ENCODE data around the gene ADCY3.
A peak's percentile ranks its signal among the peaks of the same experiment; 100 is the strongest.
"Not testable (repeated sequence)": the region's sequence is repeated elsewhere in the genome, so short reads cannot be mapped to it uniquely, and the experiment has no call there.

ADCY3 gene

GRCh38 chr2:24816404-24816803 lies 103.6 kb downstream of the ADCY3 start:
- Histone ChIP-seq H3K27ac (no peak overlapping the region), H3K27me3 (no peaks in the 10 kb centered on the region), H3K36me3 (peaks cover 94% of the 10 kb centered on the region), H4K20me1 (peaks cover 11% of the 10 kb centered on the region; the same call in 1 of the 2 replicates), H3K4me3 (no peak overlapping the region), H3K9me3 (peaks cover 5% of the 10 kb centered on the region; the same call in 1 of the 2 replicates), H3K4me1 (0 out of 2 replicates have a peak, but pooled peaks cover 5% of the 10 kb centered on the region), H3K4me2 (no peak overlapping the region), H3K9ac (no peak overlapping the region)
- no peak for TF ChIP-seq Cebpa-rat (IDR thresholded peaks at IDR 0.05)

- no peak overlapping the region for H3K4me3 ChIP-seq
- no peak for TF ChIP-seq Cebpa-rat (IDR thresholded peaks at IDR 0.05)
- peaks cover 5% of the 10 kb centered on the region; the same call in 1 of the 2 replicates for H3K9me3 ChIP-seq
- H3K4me1 ChIP-seq: 0 out of 2 replicates have a peak, but pooled peaks cover 5% of the 10 kb centered on the region
- no peaks in the 10 kb centered on the region for H3K27me3 ChIP-seq
- H3K27ac ChIP-seq: no peak overlapping the region
- H3K4me2 ChIP-seq: no peak overlapping the region
- no peak overlapping the region for H3K9ac ChIP-seq
- H3K36me3 ChIP-seq: peaks cover 93% of the 10 kb centered on the region
- peaks cover 11% of the 10 kb centered on the region; the same call in 1 of the 2 replicates for H4K20me1 ChIP-seq
These were observed 104.9 kb downstream of the ADCY3 start for GRCh38 chr2:24815171-24815570.

GRCh38 chr2:24814516-24814915 lies 105.5 kb downstream of the ADCY3 start:
- Histone ChIP-seq H4K20me1 (peaks cover 11% of the 10 kb centered on the region; the same call in 1 of the 2 replicates), H3K9ac (no peak overlapping the region), H3K36me3 (peaks cover 88% of the 10 kb centered on the region), H3K4me3 (no peak overlapping the region), H3K9me3 (peaks cover 5% of the 10 kb centered on the region; the same call in 1 of the 2 replicates), H3K4me1 (0 out of 2 replicates have a peak, but pooled peaks cover 5% of the 10 kb centered on the region), H3K27ac (no peak overlapping the region), H3K4me2 (no peak overlapping the region), H3K27me3 (no peaks in the 10 kb centered on the region)
- no peak for TF ChIP-seq Cebpa-rat (IDR thresholded peaks at IDR 0.05)

GRCh38 chr2:24813691-24814137 lies 106.3 kb downstream of the ADCY3 start:
- TF ChIP-seq Cebpa-rat (IDR thresholded peaks at IDR 0.05): no peak
- H3K4me1 ChIP-seq: peaks cover 10% of the 10 kb centered on the region; the same call in 1 of the 2 replicates
- no peak overlapping the region for H3K4me3 ChIP-seq
- H3K9ac ChIP-seq: no peak overlapping the region
- H3K27me3 ChIP-seq: no peaks in the 10 kb centered on the region
- peaks cover 11% of the 10 kb centered on the region; the same call in 1 of the 2 replicates for H4K20me1 ChIP-seq
- peaks cover 5% of the 10 kb centered on the region; the same call in 1 of the 2 replicates for H3K9me3 ChIP-seq
- no peak overlapping the region for H3K4me2 ChIP-seq
- peaks cover 79% of the 10 kb centered on the region for H3K36me3 ChIP-seq
- H3K27ac ChIP-seq: no peak overlapping the region

GRCh38 chr2:24809316-24810007 lies 110.6 kb downstream of the ADCY3 start:
- TF ChIP-seq Cebpa-rat (IDR thresholded peaks at IDR 0.05): no peak
- Histone ChIP-seq H3K9ac (0 out of 2 replicates have a peak overlapping the region, but pooled peaks have one; percentile 11), H3K4me3 (no peak overlapping the region), H3K4me1 (peaks cover 6% of the 10 kb centered on the region; the same call in 1 of the 2 replicates), H3K27me3 (no peaks in the 10 kb centered on the region), H3K4me2 (0 out of 2 replicates have a peak overlapping the region, but pooled peaks have one; percentile 0), H3K36me3 (peaks cover 61% of the 10 kb centered on the region), H4K20me1 (peaks cover 11% of the 10 kb centered on the region; the same call in 1 of the 2 replicates), H3K9me3 (peaks cover 12% of the 10 kb centered on the region; the same call in 1 of the 2 replicates), H3K27ac (no peak overlapping the region)

GRCh38 chr2:24806661-24807036 lies 113.4 kb downstream of the ADCY3 start:
- Histone ChIP-seq H3K9me3 (peaks cover 12% of the 10 kb centered on the region; the same call in 1 of the 2 replicates), H3K4me2 (no peak overlapping the region), H3K9ac (no peak overlapping the region), H3K36me3 (peaks cover 39% of the 10 kb centered on the region), H3K4me3 (no peak overlapping the region), H4K20me1 (no peaks in the 10 kb centered on the region), H3K27ac (no peak overlapping the region), H3K27me3 (no peaks in the 10 kb centered on the region), H3K4me1 (peaks cover 6% of the 10 kb centered on the region; the same call in 1 of the 2 replicates)
- no peak for TF ChIP-seq Cebpa-rat (IDR thresholded peaks at IDR 0.05)

GRCh38 chr2:24805811-24806660 lies 114.0 kb downstream of the ADCY3 start:
- not testable (repeated sequence) for H3K27ac ChIP-seq

GRCh38 chr2:24800487-24800886 lies 119.5 kb downstream of the ADCY3 start:
- H3K9ac ChIP-seq, H3K4me3 ChIP-seq, H3K4me1 ChIP-seq, H4K20me1 ChIP-seq, H3K27me3 ChIP-seq, H3K27ac ChIP-seq, H3K4me2 ChIP-seq: not testable (repeated sequence)
- Histone ChIP-seq H3K36me3 (peaks cover 54% of the 10 kb centered on the region), H3K9me3 (peaks cover 18% of the 10 kb centered on the region)

More at GRCh38 chr2:24805811-24806660, 114.0 kb downstream of the ADCY3 start:
- H3K9me3 ChIP-seq: peaks cover 12% of the 10 kb centered on the region; the same call in 1 of the 2 replicates
- H3K4me2 ChIP-seq, H3K9ac ChIP-seq, H4K20me1 ChIP-seq, H3K27me3 ChIP-seq, H3K4me3 ChIP-seq, H3K4me1 ChIP-seq: not testable (repeated sequence)
- peaks cover 36% of the 10 kb centered on the region for H3K36me3 ChIP-seq

GRCh38 chr2:24797644-24798043 lies 122.4 kb downstream of the ADCY3 start:
- no peak for TF ChIP-seq Cebpa-rat (IDR thresholded peaks at IDR 0.05)
- H4K20me1 ChIP-seq: no peaks in the 10 kb centered on the region
- H3K4me1 ChIP-seq: peaks cover 19% of the 10 kb centered on the region
- H3K27ac ChIP-seq: no peak overlapping the region
- H3K4me3 ChIP-seq: no peak overlapping the region
- H3K4me2 ChIP-seq: no peak overlapping the region
- H3K27me3 ChIP-seq: no peaks in the 10 kb centered on the region
- no peak overlapping the region for H3K9ac ChIP-seq
- H3K36me3 ChIP-seq: peaks cover 57% of the 10 kb centered on the region
- peaks cover 18% of the 10 kb centered on the region for H3K9me3 ChIP-seq

Data from BLaER1 (cell line).